Thyroid gland (tissue), 4 donors: ENCODE measurements around the gene KIAA0408.

Experiments
- CTCF ChIP-seq, 6 experiments: fragments of 200-600 bp in 3 of 6; fragments of 450-650 bp in 3 of 6; sonication (generic) in 3 of 6; IDR thresholded peaks; one replicate each; pipeline ENCODE4 v1.5.1; 2016 to 2019; ENCODE audit warnings: antibody characterized with exemption in 6 of 6, mild to moderate bottlenecking in 2 of 6, inconsistent platforms in 1 of 6, moderate library complexity in 1 of 6
- POLR2A ChIP-seq, 2 donors: fragments of 450-650 bp; IDR thresholded peaks; one replicate each; pipeline ENCODE4 v1.6.1; 2017; ENCODE audit warnings: antibody characterized with exemption in 2 of 2, mild to moderate bottlenecking in 2 of 2, moderate library complexity in 1 of 2

- TF ChIP-seq CTCF (IDR thresholded peaks at IDR 0.05), result no peak
- no peak for TF ChIP-seq POLR2A (IDR thresholded peaks at IDR 0.05)
Measured at GRCh38 chr6:127503022-127503421, 43.8 kb upstream of the KIAA0408 start.
